Islet of Langerhans (tissue), 1 donor: ENCODE data around the gene B3GNT4.
"Not testable (repeated sequence)": the region's sequence is repeated elsewhere in the genome, so short reads cannot be mapped to it uniquely, and the experiment has no call there.

Source experiments
- FAIRE-seq: peaks from one replicate; lab custom pipeline; 2011; peaks lifted over from hg19 to GRCh38; lab: Jason Lieb, UNC

Gene B3GNT4

GRCh38 chr12:122225683-122226365, 22.3 kb downstream of the B3GNT4 start, which contains the start of gene DIABLO:
TSS of gene DIABLO (minus strand) at chr12:122226052. CDS start at chr12:122226014, 38 bp downstream.
- FAIRE-seq: no peak

- FAIRE-seq: no peak
Observed at GRCh38 chr12:122226366-122227125, 23.0 kb downstream of the B3GNT4 start.

GRCh38 chr12:122227341-122227740, 23.8 kb downstream of the B3GNT4 start:
- FAIRE-seq: no peak

- FAIRE-seq: no peak
Observed at GRCh38 chr12:122228092-122228491, 24.6 kb downstream of the B3GNT4 start.

GRCh38 chr12:122230798-122231197, 27.3 kb downstream of the B3GNT4 start:
- no peak for FAIRE-seq

GRCh38 chr12:122232691-122233090, 29.2 kb downstream of the B3GNT4 start:
- FAIRE-seq: no peak

- no peak for FAIRE-seq
Observed at GRCh38 chr12:122235741-122236140, 32.2 kb downstream of the B3GNT4 start.

- FAIRE-seq: no peak
Observed at GRCh38 chr12:122238861-122239260, 35.4 kb downstream of the B3GNT4 start.

- no peak for FAIRE-seq
Observed at GRCh38 chr12:122243965-122244364, 40.5 kb downstream of the B3GNT4 start.

GRCh38 chr12:122244565-122245371, 41.3 kb downstream of the B3GNT4 start:
- FAIRE-seq: no peak

- FAIRE-seq: no peak
Observed at GRCh38 chr12:122245553-122245952, 42.0 kb downstream of the B3GNT4 start.

GRCh38 chr12:122250047-122250446, 46.5 kb downstream of the B3GNT4 start:
- FAIRE-seq: peak; percentile 81

GRCh38 chr12:122250536-122250935, 47.0 kb downstream of the B3GNT4 start:
- no peak for FAIRE-seq

- not testable (repeated sequence) for FAIRE-seq
Observed at GRCh38 chr12:122258462-122258861, 55.0 kb downstream of the B3GNT4 start.
